GM23338 (cell line): ENCODE measurements around the gene CETN1. TPM values are rescaled to one million over a fixed set of nuclear protein-coding genes. Genes with fewer than 3 reads are reported as not detected.

ENCODE experiments used
- ATAC-seq: fragments of 200-7000 bp; cut with Tn5 transposase; 3 replicates; pipeline ENCODE4 v1.9.1; 2020
- DNase-seq: peaks from one replicate; pipeline ENCODE4 v3.0.0-alpha.2; 2015; ENCODE audit warnings: low spot score
- H2AFZ ChIP-seq: fragments of 200-600 bp; sonication (generic); 2 replicates; pipeline ENCODE4 v1.8.0; 2016; ENCODE audit warnings: antibody characterized with exemption, mild to moderate bottlenecking, moderate library complexity
- H3F3A ChIP-seq: fragments of 200-600 bp; sonication (generic); replicated peaks from 2 replicates; pipeline ENCODE4 v1.8.0; 2017; ENCODE audit warnings: antibody characterized with exemption, mixed run types, low read depth
- H3K27ac ChIP-seq: fragments of 200-600 bp; sonication (generic); 2 replicates; pipeline ENCODE4 v1.6.1; 2016; ENCODE audit warnings: low read depth
- H3K27me3 ChIP-seq: fragments of 200-600 bp; sonication (generic); 2 replicates; pipeline ENCODE4 v1.8.0; 2016; ENCODE audit warnings: mild to moderate bottlenecking, mixed run types, moderate library complexity; ENCODE audit not compliant: insufficient read depth
- H3K36me3 ChIP-seq: fragments of 200-600 bp; sonication (generic); 2 replicates; pipeline ENCODE4 v1.8.0; 2016; ENCODE audit warnings: mild to moderate bottlenecking; ENCODE audit not compliant: insufficient read depth
- H3K4me1 ChIP-seq: fragments of 200-600 bp; sonication (generic); 2 replicates; pipeline ENCODE4 v1.8.0; 2016; ENCODE audit warnings: mild to moderate bottlenecking, moderate library complexity; ENCODE audit not compliant: insufficient read depth
- H3K4me2 ChIP-seq: fragments of 200-600 bp; sonication (generic); 2 replicates; pipeline ENCODE4 v1.7.1; 2017; ENCODE audit warnings: mixed run types
- H3K4me3 ChIP-seq: fragments of 200-600 bp; sonication (generic); 2 replicates; pipeline ENCODE4 v1.6.1; 2016; ENCODE audit warnings: mixed run types
- H3K79me2 ChIP-seq: fragments of 200-600 bp; sonication (generic); replicated peaks from 2 replicates; pipeline ENCODE4 v1.8.0; 2017; ENCODE audit warnings: mild to moderate bottlenecking; ENCODE audit not compliant: insufficient read depth
- H3K9me2 ChIP-seq: fragments of 200-600 bp; sonication (generic); 2 replicates; pipeline ENCODE4 v1.8.0; 2017; ENCODE audit not compliant: insufficient read depth
- H4K20me1 ChIP-seq: fragments of 200-600 bp; sonication (generic); replicated peaks from 2 replicates; pipeline ENCODE4 v1.8.0; 2017; ENCODE audit warnings: mild to moderate bottlenecking; ENCODE audit not compliant: insufficient read depth
- H3K27ac Mint-ChIP-seq: 2 replicates; pipeline ENCODE4 v1.8.0; 2020; ENCODE audit warnings: inconsistent platforms, mild to moderate bottlenecking, moderate library complexity, mixed read lengths
- H3K27me3 Mint-ChIP-seq: 3 replicates; pipeline ENCODE4 v1.8.0; 2022; ENCODE audit warnings: low read depth, mild to moderate bottlenecking, moderate library complexity, mixed read lengths, inconsistent platforms; ENCODE audit not compliant: insufficient read depth, poor library complexity
- H3K36me3 Mint-ChIP-seq: 3 replicates; pipeline ENCODE4 v1.8.0; 2021; ENCODE audit warnings: low read depth, mild to moderate bottlenecking, inconsistent platforms, moderate library complexity, mixed read lengths
- H3K4me1 Mint-ChIP-seq: 3 replicates; pipeline ENCODE4 v1.8.0; 2020; ENCODE audit warnings: mild to moderate bottlenecking, inconsistent platforms, mixed read lengths
- H3K4me3 Mint-ChIP-seq: 3 replicates; pipeline ENCODE4 v1.8.0; 2021; ENCODE audit warnings: moderate library complexity, mild to moderate bottlenecking, inconsistent platforms, mixed read lengths
- H3K9me3 Mint-ChIP-seq: 3 replicates; pipeline ENCODE4 v1.8.0; 2020; ENCODE audit warnings: moderate library complexity, mild to moderate bottlenecking, inconsistent platforms, mixed read lengths
- EZH2 ChIP-seq: fragments of 200-600 bp; sonication (generic); IDR thresholded peaks from one replicate; pipeline ENCODE4 v1.8.0; 2017; ENCODE audit warnings: antibody characterized with exemption, mild to moderate bottlenecking, low read depth; ENCODE audit not compliant: unreplicated experiment
- EZH2phosphoT487 ChIP-seq: fragments of 200-600 bp; sonication (generic); IDR thresholded peaks from one replicate; pipeline ENCODE4 v1.8.1; 2018; ENCODE audit warnings: antibody characterized with exemption; ENCODE audit not compliant: unreplicated experiment
- NANOG ChIP-seq: IDR thresholded peaks from 2 replicates; pipeline ENCODE4 v1.6.1; 2016; ENCODE audit warnings: antibody characterized with exemption, borderline replicate concordance
- POLR2AphosphoS5 ChIP-seq: IDR thresholded peaks from 2 replicates; pipeline ENCODE4 v1.6.1; 2016; ENCODE audit warnings: antibody characterized with exemption, low read depth
- STAT1 ChIP-seq: IDR thresholded peaks from one replicate; pipeline ENCODE4 v1.6.1; 2016; ENCODE audit warnings: antibody characterized with exemption; ENCODE audit not compliant: unreplicated experiment
- ZNF114 ChIP-seq: fragments of 250-450 bp; sonication (Bioruptor Pico); IDR thresholded peaks from 2 replicates; pipeline ENCODE4 v1.5.0; 2020; ENCODE audit warnings: mild to moderate bottlenecking, moderate library complexity
- ZNF462 ChIP-seq: fragments of 250-450 bp; sonication (Bioruptor Pico); IDR thresholded peaks from 2 replicates; pipeline ENCODE4 v1.5.0; 2020; ENCODE audit warnings: mild to moderate bottlenecking, moderate library complexity
- polyA plus RNA-seq: library from polyadenylated mRNA; unstranded; fragments of >200 nt; fragmentation: Nextera tagmentation; extraction: Ambion mirVana; gene quantifications from 2 replicates; pipeline ENCODE4 v1.2.1, GENCODE V29; 2016
- total RNA-seq: library from RNA; depleted of rRNA; stranded (reverse); fragments of >200 nt; shearing (Covaris generic); gene quantifications from 2 replicates; pipeline ENCODE4 v1.2.3, GENCODE V29; 2014
- TF ChIP-seq, protein P1 (sequence below): IDR thresholded peaks from 2 replicates; pipeline ENCODE4 v1.6.1; 2016; ENCODE audit warnings: antibody characterized with exemption

CETN1 gene
- total and polyA plus RNA-seq, 2 experiments from 2014 or later: not detected

- Histone ChIP-seq H3K4me1 (peaks cover 43% of the 10 kb centered on the region), H3K4me3 (no peak overlapping the region), H3K36me3 (no peaks in the 10 kb centered on the region), H3K9me2 (peaks cover 7% of the 10 kb centered on the region; the same call in 1 of the 2 replicates), H3F3A (no peaks in the 10 kb centered on the region), H4K20me1 (no peaks in the 10 kb centered on the region), H3K27ac (peak overlapping the region; percentile 85), H2AFZ (peak overlapping the region; percentile 4; the same call in 1 of the 2 replicates), H3K27me3 (no peaks in the 10 kb centered on the region), H3K79me2 (no peaks in the 10 kb centered on the region), H3K4me2 (peak overlapping the region; percentile 3)
- peak overlapping the region; percentile 33; the same call in 2 of the 3 replicates for H3K4me3 Mint-ChIP-seq
- H3K27ac Mint-ChIP-seq: peak overlapping the region; percentile 91; the same call in 1 of the 2 replicates
- TF ChIP-seq NANOG: no peak
- no peak for TF ChIP-seq EZH2
- no peak for TF ChIP-seq STAT1
- TF ChIP-seq ZNF462 (CRISPR knock-in tag): no peak
- no peak for TF ChIP-seq ZNF114 (CRISPR knock-in tag)
- no peak for TF ChIP-seq POLR2AphosphoS5
- TF ChIP-seq, protein P1, sequence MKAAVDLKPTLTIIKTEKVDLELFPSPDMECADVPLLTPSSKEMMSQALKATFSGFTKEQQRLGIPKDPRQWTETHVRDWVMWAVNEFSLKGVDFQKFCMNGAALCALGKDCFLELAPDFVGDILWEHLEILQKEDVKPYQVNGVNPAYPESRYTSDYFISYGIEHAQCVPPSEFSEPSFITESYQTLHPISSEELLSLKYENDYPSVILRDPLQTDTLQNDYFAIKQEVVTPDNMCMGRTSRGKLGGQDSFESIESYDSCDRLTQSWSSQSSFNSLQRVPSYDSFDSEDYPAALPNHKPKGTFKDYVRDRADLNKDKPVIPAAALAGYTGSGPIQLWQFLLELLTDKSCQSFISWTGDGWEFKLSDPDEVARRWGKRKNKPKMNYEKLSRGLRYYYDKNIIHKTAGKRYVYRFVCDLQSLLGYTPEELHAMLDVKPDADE: no peak
- no peak for TF ChIP-seq EZH2phosphoT487
- no peaks in the 10 kb centered on the region for H3K36me3 Mint-ChIP-seq
- H3K9me3 Mint-ChIP-seq: no peaks in the 10 kb centered on the region; the same call in 2 of the 3 replicates
- H3K27me3 Mint-ChIP-seq: peaks cover 3% of the 10 kb centered on the region
- peaks cover 60% of the 10 kb centered on the region for H3K4me1 Mint-ChIP-seq
- no peak for DNase-seq
- no peak for ATAC-seq
Observed at GRCh38 chr18:574149-574860, 5.9 kb upstream of the CETN1 start.
